ENCODE measurements around the gene PCDHA9. TPM values are rescaled to one million over a fixed set of nuclear protein-coding genes. Genes with fewer than 3 reads are reported as not detected.
"Not testable (repeated sequence)": the region's sequence is repeated elsewhere in the genome, so short reads cannot be mapped to it uniquely, and the experiment has no call there.

Gene PCDHA9
- polyA plus RNA-seq (ENCODE audit: insufficient read length in 12 of 12), result under 1 TPM in 6 of 12 donors, not detected in 6; 0.03 to 0.07 (median 0.03) TPM
- long read RNA-seq, donor 1, result 0 reads
- long read RNA-seq, donor 2, result 0 reads
- long read RNA-seq, donor 3, result 0 reads
- long read RNA-seq, donor 4, result 0 reads
- long read RNA-seq, donor 5, result 0 reads
- long read RNA-seq, donor 6, result 0 reads
- long read RNA-seq, donor 7, result 0 reads
- long read RNA-seq, donor 8, result 0 reads
- long read RNA-seq, donor 9, result 0 reads
- long read RNA-seq, donor 10, result 0 reads
- long read RNA-seq, donor 11, result 0 reads

DNA sequence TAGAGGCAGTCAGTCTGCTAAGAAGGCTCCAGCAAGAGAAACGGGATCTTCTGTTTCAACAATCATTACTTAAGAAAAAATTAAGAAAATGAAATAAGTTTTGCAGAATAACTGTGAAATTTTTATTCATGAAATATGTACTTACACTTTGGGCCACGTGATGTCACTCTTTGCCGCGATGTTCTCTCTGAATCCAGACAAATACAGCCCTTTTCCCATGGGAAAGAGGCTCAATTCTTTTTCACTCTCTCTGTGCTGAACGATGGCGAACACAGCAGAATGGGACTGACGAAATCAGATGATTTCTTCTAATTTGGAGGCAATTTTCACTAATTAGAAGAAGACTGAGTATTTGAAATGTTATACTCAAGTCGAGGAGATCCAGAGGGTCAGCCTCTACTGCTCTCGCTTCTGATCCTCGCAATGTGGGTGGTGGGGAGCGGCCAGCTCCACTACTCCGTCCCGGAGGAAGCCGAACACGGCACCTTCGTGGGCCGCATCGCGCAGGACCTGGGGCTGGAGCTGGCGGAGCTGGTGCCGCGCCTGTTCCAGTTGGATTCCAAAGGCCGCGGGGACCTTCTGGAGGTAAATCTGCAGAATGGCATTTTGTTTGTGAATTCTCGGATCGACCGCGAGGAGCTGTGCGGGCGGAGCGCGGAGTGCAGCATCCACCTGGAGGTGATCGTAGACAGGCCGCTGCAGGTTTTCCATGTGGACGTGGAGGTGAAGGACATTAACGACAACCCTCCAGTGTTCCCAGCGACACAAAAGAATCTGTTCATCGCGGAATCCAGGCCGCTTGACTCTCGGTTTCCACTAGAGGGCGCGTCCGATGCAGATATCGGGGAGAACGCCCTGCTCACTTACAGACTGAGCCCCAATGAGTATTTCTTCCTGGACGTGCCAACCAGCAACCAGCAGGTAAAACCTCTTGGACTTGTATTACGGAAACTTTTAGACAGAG, at the start of gene PCDHA9:
PCDHA9 (plus strand) TSS at position 244 of the 964 bp plus-strand sequence; CDS start at position 358, 114 bp downstream.
- not testable (repeated sequence) for DNase-seq

GRCh38 chr5:140800816-140801493, 47.2 kb upstream of the PCDHA9 start, which contains the start of gene PCDHA3:
TSS of gene PCDHA3 (plus strand) at chr5:140801057.
- DNase-seq, result peak; percentile 5

DNA sequence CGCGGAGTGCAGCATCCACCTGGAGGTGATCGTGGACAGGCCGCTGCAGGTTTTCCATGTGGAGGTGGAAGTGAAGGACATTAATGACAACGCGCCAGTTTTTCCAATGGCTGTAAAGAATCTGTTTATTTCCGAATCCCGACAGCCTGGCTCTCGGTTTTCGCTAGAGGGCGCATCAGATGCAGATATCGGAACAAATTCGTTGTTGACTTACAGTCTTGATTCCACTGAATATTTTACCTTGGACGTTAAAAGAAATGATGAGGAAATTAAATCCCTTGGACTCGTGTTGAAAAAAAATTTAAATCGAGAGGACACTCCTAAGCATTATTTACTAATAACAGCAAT, 46.7 kb upstream of the PCDHA9 start:
- DNase-seq, result no peak

- DNase-seq, result not testable (repeated sequence)
Observed at GRCh38 chr5:140802381-140802780, 45.8 kb upstream of the PCDHA9 start.

- no peak for DNase-seq
Observed at GRCh38 chr5:140802781-140803271, 45.4 kb upstream of the PCDHA9 start.

- no peak for DNase-seq
Observed at GRCh38 chr5:140806834-140807775, 41.1 kb upstream of the PCDHA9 start, which contains the start of gene PCDHA4. TSS of gene PCDHA4 (plus strand) at chr5:140807068.

- not testable (repeated sequence) for DNase-seq
Observed at GRCh38 chr5:140808241-140808888, 39.8 kb upstream of the PCDHA9 start.

DNA sequence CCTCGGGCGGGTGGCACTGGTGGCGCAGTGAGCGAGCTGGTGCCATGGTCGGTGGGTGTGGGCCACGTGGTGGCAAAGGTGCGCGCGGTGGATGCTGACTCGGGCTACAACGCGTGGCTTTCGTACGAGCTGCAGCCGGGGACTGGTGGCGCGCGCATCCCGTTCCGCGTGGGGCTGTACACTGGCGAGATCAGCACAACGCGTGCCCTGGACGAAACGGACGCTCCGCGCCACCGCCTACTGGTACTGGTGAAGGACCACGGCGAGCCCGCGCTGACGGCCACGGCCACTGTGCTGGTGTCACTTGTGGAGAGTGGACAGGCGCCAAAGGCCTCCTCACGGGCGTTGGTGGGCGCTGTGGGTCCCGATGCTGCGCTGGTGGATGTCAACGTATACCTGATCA, 39.3 kb upstream of the PCDHA9 start:
- DNase-seq, result no peak

GRCh38 chr5:140821375-140822280, 26.6 kb upstream of the PCDHA9 start, which contains the start of gene PCDHA5:
TSS of gene PCDHA5 (plus strand) at chr5:140821613.
- no peak for DNase-seq

- no peak for DNase-seq
Observed at GRCh38 chr5:140822281-140822629, 25.9 kb upstream of the PCDHA9 start.

- DNase-seq, result not testable (repeated sequence)
Observed at GRCh38 chr5:140822969-140823368, 25.2 kb upstream of the PCDHA9 start.

DNA sequence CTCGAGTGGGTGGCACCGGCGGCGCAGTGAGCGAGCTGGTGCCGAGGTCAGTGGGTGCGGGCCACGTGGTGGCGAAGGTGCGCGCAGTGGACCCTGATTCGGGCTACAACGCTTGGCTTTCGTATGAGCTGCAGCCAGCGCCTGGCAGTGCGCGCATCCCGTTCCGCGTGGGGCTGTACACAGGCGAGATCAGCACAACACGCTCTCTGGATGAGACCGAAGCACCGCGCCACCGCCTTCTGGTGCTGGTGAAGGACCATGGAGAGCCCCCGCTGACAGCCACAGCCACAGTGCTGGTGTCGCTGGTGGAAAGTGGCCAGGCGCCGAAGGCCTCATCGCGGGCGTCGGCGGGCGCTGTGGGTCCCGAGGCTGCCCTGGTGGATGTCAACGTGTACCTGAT, 24.7 kb upstream of the PCDHA9 start:
- DNase-seq, result no peak

GRCh38 chr5:140827704-140828361, 20.3 kb upstream of the PCDHA9 start, which contains the start of gene PCDHA6:
TSS of gene PCDHA6 (plus strand) at chr5:140827960. CDS start at chr5:140828092, 132 bp downstream.
- DNase-seq, result no peak

GRCh38 chr5:140828362-140828737, 19.8 kb upstream of the PCDHA9 start:
- no peak for DNase-seq

DNA sequence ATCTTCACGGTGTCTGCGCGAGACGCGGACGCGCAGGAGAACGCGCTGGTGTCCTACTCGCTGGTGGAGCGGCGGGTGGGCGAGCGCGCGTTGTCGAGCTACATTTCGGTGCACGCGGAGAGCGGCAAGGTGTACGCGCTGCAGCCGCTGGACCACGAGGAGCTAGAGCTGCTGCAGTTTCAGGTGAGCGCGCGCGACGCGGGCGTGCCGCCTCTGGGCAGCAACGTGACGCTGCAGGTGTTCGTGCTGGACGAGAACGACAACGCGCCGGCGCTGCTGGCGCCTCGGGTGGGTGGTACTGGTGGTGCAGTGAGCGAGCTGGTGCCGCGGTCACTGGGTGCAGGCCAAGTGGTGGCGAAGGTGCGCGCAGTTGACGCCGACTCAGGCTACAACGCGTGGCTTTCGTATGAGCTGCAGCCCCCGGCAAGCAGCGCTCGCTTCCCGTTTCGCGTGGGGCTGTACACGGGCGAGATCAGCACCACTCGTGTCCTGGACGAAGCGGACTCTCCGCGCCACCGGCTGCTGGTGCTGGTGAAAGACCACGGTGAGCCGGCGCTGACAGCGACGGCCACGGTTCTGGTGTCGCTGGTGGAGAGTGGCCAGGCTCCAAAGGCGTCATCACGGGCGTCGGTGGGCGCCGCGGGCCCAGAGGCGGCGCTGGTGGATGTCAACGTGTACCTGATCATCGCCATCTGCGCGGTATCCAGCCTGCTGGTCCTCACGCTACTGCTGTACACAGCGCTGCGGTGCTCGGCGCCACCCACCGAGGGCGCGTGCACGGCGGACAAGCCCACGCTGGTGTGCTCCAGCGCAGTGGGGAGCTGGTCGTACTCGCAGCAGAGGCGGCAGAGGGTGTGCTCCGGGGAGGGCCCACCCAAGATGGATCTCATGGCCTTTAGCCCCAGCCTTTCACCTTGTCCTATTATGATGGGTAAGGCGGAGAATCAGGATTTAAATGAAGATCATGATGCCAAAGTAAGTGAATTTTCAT, 18.4 kb upstream of the PCDHA9 start:
- DNase-seq, result not testable (repeated sequence)

GRCh38 chr5:140833993-140834392, 14.2 kb upstream of the PCDHA9 start, which contains the start of gene PCDHA7:
TSS of gene PCDHA7 (plus strand) at chr5:140834269. CDS start at chr5:140834384, 115 bp downstream.
- no peak for DNase-seq

- DNase-seq, result not testable (repeated sequence)
Observed at GRCh38 chr5:140834439-140835008, 13.7 kb upstream of the PCDHA9 start.
